MCF 10A (cell line): ENCODE data around the gene ADGRF1. TPM values are rescaled to one million over a fixed set of nuclear protein-coding genes. Genes with fewer than 3 reads are reported as not detected.

Source experiments
- BruUV-seq: library from RNA; stranded (reverse); fragments of 400-500 nt; replicated peaks from 2 replicates; lab custom pipeline; 2021; lab: Mats Ljungman, UMichigan
- CTCF ChIA-PET: fragments of 300-600 bp; sonication (Branson Sonifier 250); formaldehyde crosslinking; extraction: SDS; loops from one replicate; lab custom pipeline; 2021; ENCODE audit warnings: antibody characterized with exemption, inconsistent platforms; lab: Yijun Ruan, JAX
- POLR2A ChIA-PET: fragments of 300-600, 350-650 bp; sonication (Branson Sonifier 250); formaldehyde crosslinking; extraction: SDS; loops from one replicate; lab custom pipeline; 2020; ENCODE audit warnings: antibody characterized with exemption, inconsistent platforms; lab: Yijun Ruan, JAX
- DNase-seq: peaks from one replicate; pipeline ENCODE4 v3.0.0-alpha.2; 2018; ENCODE audit not compliant: unreplicated experiment
- H3K27ac Mint-ChIP-seq: one replicate; pipeline ENCODE4 v1.8.0; 2022; ENCODE audit warnings: mild to moderate bottlenecking, low read depth, mixed read lengths; ENCODE audit not compliant: unreplicated experiment
- H3K27me3 Mint-ChIP-seq: one replicate; pipeline ENCODE4 v1.8.0; 2022; ENCODE audit warnings: mixed read lengths; ENCODE audit not compliant: insufficient read depth, unreplicated experiment
- H3K36me3 Mint-ChIP-seq: one replicate; pipeline ENCODE4 v1.8.0; 2022; ENCODE audit warnings: mild to moderate bottlenecking, moderate library complexity, mixed read lengths; ENCODE audit not compliant: insufficient read depth, unreplicated experiment
- H3K4me1 Mint-ChIP-seq: one replicate; pipeline ENCODE4 v1.8.0; 2022; ENCODE audit warnings: mixed read lengths; ENCODE audit not compliant: insufficient read depth, unreplicated experiment
- H3K4me3 Mint-ChIP-seq: one replicate; pipeline ENCODE4 v1.8.0; 2022; ENCODE audit warnings: mild to moderate bottlenecking, moderate library complexity, mixed read lengths; ENCODE audit not compliant: unreplicated experiment
- H3K9me3 Mint-ChIP-seq: one replicate; pipeline ENCODE4 v1.8.0; 2022; ENCODE audit warnings: mixed read lengths; ENCODE audit not compliant: unreplicated experiment
- intact Hi-C: fragments of 100-400 bp; cut with micrococcal nuclease; formaldehyde crosslinking; loops from 2 replicates; pipeline ENCODE4 v1.14.1; 2022
- total RNA-seq: library from RNA; stranded (reverse); gene quantifications from 2 replicates; pipeline ENCODE4 v1.2.3, GENCODE V29; 2022
- TF ChIP-seq, protein P1 (sequence below): fragments of 200-600 bp; IDR thresholded peaks from one replicate; pipeline ENCODE4 v1.8.0; 2022; ENCODE audit warnings: antibody characterized with exemption, mild to moderate bottlenecking; ENCODE audit not compliant: unreplicated experiment

The ADGRF1 gene
- total RNA-seq, 1 experiment from 2014 or later, result 3.5 TPM

- ChIA-PET POLR2A (no interaction called here), CTCF (no interaction called here)
- TF ChIP-seq, protein P1, sequence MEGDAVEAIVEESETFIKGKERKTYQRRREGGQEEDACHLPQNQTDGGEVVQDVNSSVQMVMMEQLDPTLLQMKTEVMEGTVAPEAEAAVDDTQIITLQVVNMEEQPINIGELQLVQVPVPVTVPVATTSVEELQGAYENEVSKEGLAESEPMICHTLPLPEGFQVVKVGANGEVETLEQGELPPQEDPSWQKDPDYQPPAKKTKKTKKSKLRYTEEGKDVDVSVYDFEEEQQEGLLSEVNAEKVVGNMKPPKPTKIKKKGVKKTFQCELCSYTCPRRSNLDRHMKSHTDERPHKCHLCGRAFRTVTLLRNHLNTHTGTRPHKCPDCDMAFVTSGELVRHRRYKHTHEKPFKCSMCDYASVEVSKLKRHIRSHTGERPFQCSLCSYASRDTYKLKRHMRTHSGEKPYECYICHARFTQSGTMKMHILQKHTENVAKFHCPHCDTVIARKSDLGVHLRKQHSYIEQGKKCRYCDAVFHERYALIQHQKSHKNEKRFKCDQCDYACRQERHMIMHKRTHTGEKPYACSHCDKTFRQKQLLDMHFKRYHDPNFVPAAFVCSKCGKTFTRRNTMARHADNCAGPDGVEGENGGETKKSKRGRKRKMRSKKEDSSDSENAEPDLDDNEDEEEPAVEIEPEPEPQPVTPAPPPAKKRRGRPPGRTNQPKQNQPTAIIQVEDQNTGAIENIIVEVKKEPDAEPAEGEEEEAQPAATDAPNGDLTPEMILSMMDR, result no peak
Measured at GRCh38 chr6:47069156-47069555, 27.0 kb upstream of the ADGRF1 start.

GRCh38 chr6:47066418-47066817 is 24.3 kb upstream of the ADGRF1 start:
- ChIA-PET POLR2A (interaction anchor here (0.6 to 1.9 kb wide), 6 partner anchors 17 to 1966 kb away, joined by 3 to 5 read pairs (median 4); partner anchors contain the start of gene ADGRF1), CTCF (interaction anchor here (0.6 to 2.1 kb wide), 5 partner anchors 19 to 280 kb away, joined by 3 to 12 read pairs (median 5); no protein-coding TSS in a partner anchor)
- no TSS peak for BruUV-seq
- TF ChIP-seq, protein P1, result no peak
- Mint-ChIP-seq H3K27ac (no peak overlapping the region), H3K27me3 (no peaks in the 10 kb centered on the region), H3K9me3 (peaks cover 11% of the 10 kb centered on the region), H3K36me3 (no peaks in the 10 kb centered on the region), H3K4me3 (no peak overlapping the region), H3K4me1 (peaks cover 6% of the 10 kb centered on the region)
- no peak for DNase-seq
- intact Hi-C loops, result no loop called here

More at GRCh38 chr6:47069156-47069555, 27.0 kb upstream of the ADGRF1 start:
- no TSS peak for BruUV-seq
- H3K9me3 Mint-ChIP-seq, result no peaks in the 10 kb centered on the region
- no peak overlapping the region for H3K27ac Mint-ChIP-seq
- no peaks in the 10 kb centered on the region for H3K4me1 Mint-ChIP-seq
- intact Hi-C loops, result no loop called here
- no peaks in the 10 kb centered on the region for H3K36me3 Mint-ChIP-seq
- H3K27me3 Mint-ChIP-seq, result no peaks in the 10 kb centered on the region
- no peak for DNase-seq
- H3K4me3 Mint-ChIP-seq, result no peak overlapping the region

- intact Hi-C loops, result no loop called here
- ChIA-PET CTCF (no interaction called here), POLR2A (no interaction called here)
- Mint-ChIP-seq H3K9me3 (peaks cover 11% of the 10 kb centered on the region), H3K4me3 (no peak overlapping the region), H3K27me3 (no peaks in the 10 kb centered on the region), H3K36me3 (no peaks in the 10 kb centered on the region), H3K4me1 (peaks cover 11% of the 10 kb centered on the region), H3K27ac (no peak overlapping the region)
- no TSS peak for BruUV-seq
- TF ChIP-seq, protein P1, result no peak
- no peak for DNase-seq
Measured at GRCh38 chr6:47064274-47064673, 22.1 kb upstream of the ADGRF1 start.

- TF ChIP-seq, protein P1, result no peak
- DNase-seq, result no peak
- ChIA-PET POLR2A (interaction anchor here (0.7 to 4.1 kb wide), 3 partner anchors 10 to 21 kb away, joined by 3 to 16 read pairs (median 8); partner anchors contain the start of gene ADGRF1), CTCF (interaction anchor here (0.6 to 0.9 kb wide), 2 partner anchors 14 to 603 kb away, joined by 3 to 5 read pairs; no protein-coding TSS in a partner anchor)
- Mint-ChIP-seq H3K4me3 (no peak overlapping the region), H3K36me3 (no peaks in the 10 kb centered on the region), H3K27ac (no peak overlapping the region), H3K4me1 (peaks cover 28% of the 10 kb centered on the region), H3K27me3 (no peaks in the 10 kb centered on the region), H3K9me3 (peaks cover 11% of the 10 kb centered on the region)
- no TSS peak for BruUV-seq
- intact Hi-C loops, result no loop called here
Measured at GRCh38 chr6:47062346-47062745, 20.2 kb upstream of the ADGRF1 start.
